NCI-H2107 (cell line): ENCODE results near the gene TTC39C.

Source experiments
- DNase-seq: peaks from one replicate; lab custom pipeline; 2025; lab: John Stamatoyannopoulos, UW

The TTC39C gene

DNA sequence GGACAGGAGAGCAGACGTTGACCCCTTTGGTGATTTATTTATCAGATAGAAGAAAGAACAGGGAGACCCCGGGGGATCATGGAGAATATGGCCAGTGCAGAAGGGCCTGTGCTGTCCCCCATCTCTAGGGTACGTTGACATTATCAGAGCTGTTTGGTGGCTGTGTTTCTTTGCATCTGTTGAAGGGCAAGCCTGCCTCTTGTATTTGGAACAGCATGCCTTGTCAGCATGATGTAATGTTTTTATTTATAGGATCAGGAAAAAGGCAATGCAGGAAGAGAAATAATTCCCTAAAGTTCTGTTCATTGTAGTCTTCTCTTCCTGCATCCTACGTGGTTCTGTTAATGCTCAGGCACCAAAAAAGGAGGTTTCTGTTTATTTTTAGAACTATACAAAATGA is 74.5 kb downstream of the TTC39C start:
- no peak for DNase-seq

DNA sequence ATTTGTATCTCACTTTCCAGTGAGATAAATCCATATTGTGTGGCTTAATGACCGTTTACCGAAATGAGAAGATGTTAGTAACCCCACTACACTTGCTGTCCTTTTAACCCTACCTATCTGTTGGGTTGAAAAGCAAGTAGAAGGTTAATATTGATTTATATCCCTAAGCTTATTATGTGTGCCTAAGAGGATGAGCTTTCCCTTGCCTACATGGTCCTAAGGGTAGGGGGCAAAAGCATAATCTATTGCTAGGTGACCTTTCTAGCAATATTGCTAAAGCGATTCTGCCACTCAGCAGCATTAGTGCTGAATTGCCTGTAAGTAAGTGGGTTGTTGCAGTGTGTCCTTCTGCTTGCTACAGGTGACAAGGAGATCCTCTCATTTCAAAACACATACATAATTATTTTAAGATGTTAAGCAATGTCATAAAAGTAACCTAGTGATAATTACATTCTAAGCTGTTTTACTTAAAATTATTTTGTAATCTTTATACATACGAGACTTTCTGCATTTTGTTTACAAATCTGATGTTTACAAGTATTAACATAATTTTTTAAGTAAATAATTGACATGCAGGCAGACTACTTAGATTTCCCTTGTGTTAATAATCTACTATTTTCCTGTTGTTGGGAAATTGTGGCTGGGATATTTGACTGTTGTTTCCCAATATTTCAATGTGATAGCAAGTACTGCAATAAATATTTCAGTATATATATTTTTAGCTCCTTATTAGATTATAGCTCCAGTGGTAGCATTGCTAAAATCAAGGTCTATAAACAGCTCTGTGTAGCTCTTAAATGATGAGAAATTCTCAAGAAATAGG is 75.2 kb downstream of the TTC39C start:
- DNase-seq = no peak

- DNase-seq = no peak
Measured at GRCh38 chr18:24090876-24091275, 76.3 kb downstream of the TTC39C start.

- DNase-seq = no peak
Measured at GRCh38 chr18:24094561-24094960, 80.0 kb downstream of the TTC39C start.

DNA sequence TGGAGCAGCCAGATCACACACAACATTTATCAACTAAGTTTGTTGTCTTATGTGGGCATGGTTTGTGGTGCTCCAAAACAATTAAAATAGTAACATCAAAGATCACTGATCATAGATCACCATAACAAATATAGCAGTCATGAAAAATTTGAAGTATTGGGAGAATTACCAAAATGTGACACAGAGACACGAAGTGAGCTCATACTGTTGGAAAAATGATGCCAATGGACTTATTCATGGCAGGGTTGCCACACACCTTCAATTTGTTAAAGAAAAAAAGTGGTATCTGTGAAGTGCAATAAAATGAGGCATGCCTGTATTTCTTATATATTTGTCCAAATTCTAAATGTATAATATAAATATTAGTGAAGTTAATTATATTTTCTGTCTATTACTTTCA is 81.4 kb downstream of the TTC39C start:
- no peak for DNase-seq

GRCh38 chr18:24103320-24104021 is 88.9 kb downstream of the TTC39C start:
- no peak for DNase-seq

- DNase-seq = no peak
Measured at GRCh38 chr18:24104486-24104885, 89.9 kb downstream of the TTC39C start.

- DNase-seq = no peak
Measured at GRCh38 chr18:24108641-24109040, 94.1 kb downstream of the TTC39C start.

GRCh38 chr18:24111936-24112335 is 97.4 kb downstream of the TTC39C start:
- DNase-seq = no peak

- no peak for DNase-seq
Measured at GRCh38 chr18:24112464-24112863, 97.9 kb downstream of the TTC39C start.

- no peak for DNase-seq
Measured at GRCh38 chr18:24112874-24113615, 98.5 kb downstream of the TTC39C start.

DNA sequence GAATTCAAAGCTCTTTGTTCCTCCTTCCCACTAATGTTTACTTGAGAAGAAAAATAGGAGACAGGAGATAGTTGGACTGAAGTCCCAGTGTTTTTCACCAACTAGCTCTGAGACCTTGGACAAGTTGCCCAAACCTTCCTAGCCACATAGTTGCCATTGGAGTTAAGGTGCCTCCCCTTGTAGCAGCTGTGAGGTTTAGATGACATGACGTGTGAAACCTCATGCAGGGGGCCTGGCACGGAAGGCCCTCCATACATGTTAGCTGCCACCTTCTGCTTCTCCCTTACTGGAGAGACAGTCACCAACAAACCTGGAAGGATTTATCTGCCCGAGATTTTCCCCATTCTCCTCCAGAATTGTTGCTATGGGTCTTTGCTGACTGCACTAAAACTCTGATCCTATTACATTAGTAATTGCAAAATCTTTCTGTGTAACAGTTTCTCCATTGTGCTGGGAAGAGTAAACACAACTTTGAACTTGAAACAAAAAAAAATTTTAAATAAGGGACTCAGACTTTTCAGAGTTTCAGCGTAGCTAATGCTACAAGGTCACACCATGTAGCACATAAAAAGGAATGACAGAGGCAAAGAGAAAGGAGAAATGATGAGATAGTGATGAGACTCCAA is 100.5 kb downstream of the TTC39C start:
- DNase-seq = no peak

GRCh38 chr18:24115628-24116027 is 101.1 kb downstream of the TTC39C start:
- no peak for DNase-seq

- peak; percentile 18 for DNase-seq
Measured at GRCh38 chr18:24118750-24119577, 104.4 kb downstream of the TTC39C start.

DNA sequence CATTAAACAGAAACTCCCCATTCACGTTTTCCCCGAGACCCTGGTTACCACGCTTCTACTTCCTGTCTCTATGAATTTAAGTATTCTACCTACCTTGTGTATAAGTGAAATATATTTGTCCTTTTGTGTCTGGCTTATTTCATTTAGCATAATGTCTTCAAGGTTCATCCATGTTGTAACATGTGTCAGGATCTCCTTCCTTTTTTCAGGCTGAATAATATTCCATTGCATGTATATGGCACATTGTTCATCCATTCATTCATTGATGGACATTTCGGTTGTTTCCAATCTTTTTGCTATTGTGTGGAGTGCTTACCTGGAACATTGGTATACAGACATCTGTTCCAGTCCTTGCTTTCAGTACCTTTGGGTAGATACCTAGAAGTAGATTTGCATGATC is 106.1 kb downstream of the TTC39C start:
- no peak for DNase-seq

DNA sequence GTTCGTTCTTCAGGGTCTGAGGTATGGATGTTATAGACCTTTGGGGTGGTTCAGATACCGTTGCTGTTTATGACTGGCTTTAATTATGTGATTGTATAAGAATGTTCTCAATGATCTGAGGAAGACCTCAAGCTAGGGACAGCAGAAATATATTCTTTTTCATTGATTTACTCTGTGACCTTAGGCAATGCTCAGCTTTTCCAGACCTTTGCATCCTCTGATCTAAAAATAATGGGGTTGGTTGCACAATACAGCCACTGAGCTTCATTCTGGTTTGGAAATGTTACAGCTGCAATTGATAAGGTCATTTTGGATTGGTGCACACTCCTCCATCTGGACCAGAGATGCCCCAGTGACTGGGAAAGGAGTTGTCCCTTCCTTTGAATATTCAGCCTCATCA is 107.1 kb downstream of the TTC39C start:
- DNase-seq = no peak

GRCh38 chr18:24126155-24126961 is 111.8 kb downstream of the TTC39C start:
- no peak for DNase-seq

- no peak for DNase-seq
Measured at GRCh38 chr18:24127735-24128134, 113.2 kb downstream of the TTC39C start.

DNA sequence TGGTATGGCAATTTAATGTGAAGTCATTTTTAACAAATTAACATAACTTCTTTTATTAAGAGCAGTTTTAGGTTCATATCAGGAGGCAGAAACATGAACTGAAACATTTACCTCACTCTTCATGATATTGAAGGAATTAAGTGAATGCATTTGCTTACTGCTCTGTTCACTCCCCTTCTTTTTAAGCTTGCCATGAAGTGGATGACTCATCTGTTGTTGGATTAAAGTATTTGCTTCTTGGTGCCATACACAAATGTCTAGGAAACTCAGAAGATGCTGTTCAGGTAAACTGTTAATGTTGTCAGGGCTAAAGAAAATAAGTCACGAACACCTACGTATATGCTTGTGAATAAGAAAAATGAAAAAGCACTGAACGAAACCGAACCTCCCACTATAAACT is 114.1 kb downstream of the TTC39C start:
- DNase-seq = no peak

DNA sequence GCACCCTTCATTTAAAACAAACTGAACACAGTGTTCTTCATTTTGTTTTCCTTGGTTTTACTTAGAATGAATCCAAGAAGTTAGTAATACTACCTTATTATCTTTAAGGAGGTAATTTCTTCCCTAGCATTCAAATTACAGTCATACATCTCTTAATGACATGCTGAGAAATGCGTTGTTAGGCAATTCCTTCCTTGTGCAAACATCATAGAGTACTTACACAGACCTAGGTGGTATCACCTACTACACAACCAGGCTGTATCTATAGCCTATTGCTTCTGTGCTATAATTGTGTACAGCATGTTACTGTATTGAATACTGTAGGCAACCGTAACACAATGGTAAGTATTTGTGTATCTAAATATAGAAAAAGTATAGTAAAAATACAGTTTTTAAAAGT is 115.9 kb downstream of the TTC39C start:
- DNase-seq = no peak

- no peak for DNase-seq
Measured at GRCh38 chr18:24136967-24137373, 122.4 kb downstream of the TTC39C start.
